DMS79 (cell line): ENCODE results near the gene TNFRSF1A.
"Not testable (repeated sequence)": the region's sequence is repeated elsewhere in the genome, so short reads cannot be mapped to it uniquely, and the experiment has no call there.

Experiments used
- DNase-seq: peaks from one replicate; lab custom pipeline; 2025; lab: John Stamatoyannopoulos, UW

TNFRSF1A gene

DNA sequence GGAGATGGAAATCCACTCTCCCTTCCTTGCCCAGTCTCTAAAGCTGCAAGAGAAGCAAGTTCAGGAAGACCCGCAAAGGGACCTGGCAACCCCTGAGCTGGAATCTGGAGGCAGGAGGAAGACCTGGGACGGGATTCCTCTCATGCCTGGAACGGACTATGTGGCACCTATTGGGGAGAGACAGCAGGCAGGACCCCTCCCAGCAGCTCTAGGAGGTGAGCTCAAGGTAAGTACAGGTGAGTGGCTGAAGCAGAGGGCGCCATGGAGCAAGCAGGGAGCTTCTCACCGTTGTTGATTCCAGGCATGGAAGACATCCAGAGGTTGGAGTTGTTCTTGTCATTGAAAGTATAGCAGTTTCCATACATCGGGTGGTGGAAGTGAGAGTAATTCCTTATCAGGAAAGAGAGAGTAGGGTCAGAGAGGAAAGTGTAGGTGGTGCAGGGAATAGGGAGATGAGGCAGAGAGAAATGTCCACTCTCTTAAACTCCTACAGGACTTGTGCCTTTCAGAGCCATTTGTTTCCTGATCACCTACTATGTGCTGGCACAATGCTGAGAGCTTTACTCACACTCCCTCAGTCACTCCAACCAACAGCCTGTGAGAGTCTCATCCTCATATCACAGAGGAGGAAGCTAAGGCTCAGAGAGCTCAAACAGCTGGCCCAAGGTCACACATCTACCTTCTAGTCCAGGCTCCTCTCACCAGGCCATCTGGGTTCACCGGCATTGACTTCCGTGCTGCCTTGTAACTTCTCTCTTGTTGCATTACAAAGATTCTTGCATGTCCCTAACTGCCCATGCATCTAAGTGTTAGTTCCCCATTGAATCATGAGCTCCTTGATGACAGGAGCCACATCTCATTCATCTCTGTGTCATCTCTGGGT, 13.9 kb upstream of the TNFRSF1A start:
- no peak for DNase-seq

DNA sequence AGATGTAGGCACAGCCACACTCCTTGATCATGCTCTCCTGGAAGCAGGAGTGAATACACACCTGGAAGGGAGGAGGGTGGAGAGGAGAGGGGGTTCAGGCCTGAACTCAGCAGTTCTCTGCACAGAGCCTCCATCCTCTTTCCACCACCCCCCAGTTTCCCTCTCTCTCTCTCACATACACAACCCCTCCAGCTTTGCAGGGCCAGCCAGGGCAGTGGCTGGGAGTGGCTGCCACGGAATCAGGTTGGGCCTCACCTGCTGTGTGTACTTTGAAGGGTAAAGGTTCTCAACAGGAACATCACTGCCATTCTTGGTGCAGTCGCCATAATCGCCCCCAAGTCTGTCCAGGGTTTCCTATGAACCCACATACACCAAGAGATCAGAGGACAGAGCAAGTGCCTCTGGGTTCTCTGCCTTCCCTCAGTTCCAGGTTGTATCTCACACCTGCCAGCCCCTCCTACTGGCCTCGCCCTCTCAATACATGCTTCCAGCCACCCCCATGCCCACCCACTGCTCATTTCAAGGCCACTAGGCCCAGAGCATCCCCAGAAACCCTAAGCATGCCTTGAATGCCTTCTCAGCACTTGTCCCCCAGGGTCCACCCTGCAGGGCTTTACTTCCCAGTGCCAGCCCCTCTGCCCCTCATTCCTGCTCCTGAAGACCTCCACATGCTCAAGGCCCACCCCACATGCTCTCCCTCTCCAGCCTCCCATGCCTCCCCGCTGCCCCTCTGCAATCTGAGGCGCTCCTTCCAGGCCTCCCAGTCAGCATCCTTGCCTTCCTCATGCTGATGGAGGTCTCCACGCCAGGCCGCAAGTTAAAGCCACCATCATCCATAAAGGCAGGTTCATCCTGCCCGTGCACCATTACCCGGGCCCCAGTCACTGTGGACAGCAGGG, 12.9 kb upstream of the TNFRSF1A start:
- DNase-seq = no peak

DNA sequence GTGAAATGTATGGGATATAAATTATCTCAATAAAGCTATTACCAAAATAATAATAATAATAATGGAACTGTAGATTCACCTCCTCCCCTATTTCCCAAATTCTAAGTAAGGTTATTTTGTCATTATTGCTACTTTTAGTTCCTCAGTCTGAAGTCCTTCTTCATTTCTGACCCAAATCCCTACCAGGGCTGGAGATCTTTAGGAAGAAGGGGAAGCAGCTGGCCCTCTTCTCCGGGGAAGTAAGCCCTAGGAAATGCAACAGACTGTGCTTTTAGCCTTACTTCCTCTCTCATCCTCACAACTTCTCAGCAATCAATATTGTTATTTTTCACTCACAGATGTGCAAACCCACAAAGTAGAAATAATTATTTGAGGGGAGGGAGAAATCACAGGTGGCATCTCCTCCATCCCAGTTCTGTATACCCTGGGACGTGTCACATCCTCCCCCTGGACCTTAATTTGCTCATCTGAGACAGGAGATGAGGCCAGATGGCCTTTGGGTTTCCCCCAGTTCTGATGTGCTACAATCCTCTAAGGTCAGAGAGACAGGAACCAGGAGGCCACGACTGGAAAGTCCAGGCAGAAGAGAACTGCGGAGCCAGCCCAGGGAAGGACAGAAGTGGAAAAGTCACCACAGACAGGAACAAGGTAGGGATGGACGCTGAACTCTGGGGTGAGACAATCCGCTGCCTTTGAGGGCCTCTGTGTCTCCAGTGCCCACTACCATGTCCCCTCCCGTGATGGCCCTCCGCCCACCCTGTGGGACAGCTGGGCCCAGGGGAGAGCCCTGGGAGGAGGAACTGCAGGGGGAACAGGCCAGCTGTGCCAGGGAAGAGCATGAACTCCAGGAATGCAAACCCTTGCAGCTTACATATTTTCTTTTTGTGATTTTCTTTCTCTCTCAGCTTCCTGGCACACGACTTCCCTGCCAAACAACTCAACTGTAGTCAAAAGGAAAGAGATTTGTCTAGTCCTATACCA, 10.6 kb upstream of the TNFRSF1A start:
- DNase-seq = no peak

DNA sequence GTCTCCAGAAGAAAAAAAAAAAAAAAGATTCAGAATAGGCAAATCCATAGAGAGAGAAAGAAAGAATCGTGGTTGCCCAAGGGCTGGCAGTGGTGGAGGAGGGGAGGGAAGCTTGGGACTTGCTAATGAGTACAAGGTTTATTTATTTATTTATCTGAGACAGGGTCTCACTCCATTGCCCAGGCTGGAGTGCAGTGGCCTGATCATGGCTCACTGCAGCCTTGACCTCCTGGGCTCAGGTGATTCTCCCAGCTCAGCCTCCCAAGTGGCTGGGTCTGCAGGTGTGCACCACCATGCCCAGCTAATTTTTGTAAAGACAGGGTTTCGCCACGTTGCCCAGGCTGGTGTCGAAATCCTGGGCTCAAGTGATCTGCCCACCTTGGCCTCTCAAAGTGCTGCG, 9.7 kb upstream of the TNFRSF1A start:
- no peak for DNase-seq

DNA sequence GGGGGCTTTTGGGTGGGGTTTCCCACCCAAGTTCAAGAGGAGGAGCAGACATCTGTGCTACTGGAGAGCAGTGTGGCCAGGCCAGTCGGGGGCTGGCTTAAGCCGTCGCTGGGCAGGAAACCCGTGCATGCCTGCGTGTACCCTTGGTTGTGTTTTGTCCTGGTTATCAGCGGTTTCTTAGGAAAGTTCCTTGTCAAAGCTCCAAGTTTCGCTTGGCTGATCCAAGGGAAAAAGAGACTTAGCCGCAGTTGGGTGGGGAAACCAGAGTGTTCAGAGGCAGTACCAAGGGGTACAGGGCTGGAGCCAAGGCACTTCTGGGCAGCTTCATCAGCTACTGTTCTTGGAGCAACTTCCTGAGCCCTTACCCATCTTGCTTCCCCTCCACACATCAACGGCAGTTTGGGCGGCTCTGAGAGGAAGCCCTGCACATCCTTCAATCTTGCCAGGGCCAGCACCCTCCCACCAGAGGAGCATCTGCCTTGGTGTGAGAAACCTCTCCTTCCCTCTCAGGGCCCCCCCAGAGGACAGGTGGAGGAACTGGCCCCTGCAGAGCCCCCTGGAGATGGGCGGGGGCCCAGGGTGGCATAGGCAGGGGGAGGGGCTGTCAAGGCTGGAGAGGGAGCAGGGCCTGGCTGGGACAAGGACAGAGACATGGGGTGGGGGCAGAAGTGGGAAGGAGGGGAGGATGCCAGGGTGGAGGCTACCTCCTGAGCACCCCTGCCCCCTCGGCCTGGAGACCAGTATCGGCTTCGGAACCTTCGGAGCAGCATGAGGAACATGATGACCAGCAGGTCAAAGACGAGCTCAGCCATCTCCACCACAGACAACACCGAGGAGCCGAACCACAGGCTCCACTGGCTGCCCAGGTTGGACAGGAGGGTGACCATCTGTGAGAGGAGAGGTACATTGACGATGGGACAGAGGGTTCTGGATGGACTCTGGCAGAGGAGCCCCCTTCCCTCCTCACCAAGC, 5.8 kb upstream of the TNFRSF1A start:
- no peak for DNase-seq

DNA sequence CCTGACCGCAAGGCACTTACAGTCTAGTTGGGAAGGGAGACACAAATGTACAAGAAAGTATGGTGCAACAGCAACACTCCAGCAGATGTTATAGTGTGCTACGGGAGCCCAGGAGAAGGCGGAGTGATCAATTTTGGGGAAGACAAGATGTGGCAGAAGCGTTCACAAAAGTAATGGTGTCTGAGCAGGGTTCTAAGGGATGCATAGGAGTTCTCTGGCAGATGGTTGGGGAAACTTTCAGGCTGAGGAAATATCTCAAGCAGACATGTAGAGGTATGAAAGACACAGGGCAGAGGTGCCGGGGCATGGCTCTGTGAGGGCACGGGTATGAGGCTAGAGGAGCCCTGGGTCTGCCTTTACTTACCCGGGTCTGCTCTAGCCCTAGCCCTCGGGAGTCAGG, 5.1 kb upstream of the TNFRSF1A start:
- no peak for DNase-seq

DNA sequence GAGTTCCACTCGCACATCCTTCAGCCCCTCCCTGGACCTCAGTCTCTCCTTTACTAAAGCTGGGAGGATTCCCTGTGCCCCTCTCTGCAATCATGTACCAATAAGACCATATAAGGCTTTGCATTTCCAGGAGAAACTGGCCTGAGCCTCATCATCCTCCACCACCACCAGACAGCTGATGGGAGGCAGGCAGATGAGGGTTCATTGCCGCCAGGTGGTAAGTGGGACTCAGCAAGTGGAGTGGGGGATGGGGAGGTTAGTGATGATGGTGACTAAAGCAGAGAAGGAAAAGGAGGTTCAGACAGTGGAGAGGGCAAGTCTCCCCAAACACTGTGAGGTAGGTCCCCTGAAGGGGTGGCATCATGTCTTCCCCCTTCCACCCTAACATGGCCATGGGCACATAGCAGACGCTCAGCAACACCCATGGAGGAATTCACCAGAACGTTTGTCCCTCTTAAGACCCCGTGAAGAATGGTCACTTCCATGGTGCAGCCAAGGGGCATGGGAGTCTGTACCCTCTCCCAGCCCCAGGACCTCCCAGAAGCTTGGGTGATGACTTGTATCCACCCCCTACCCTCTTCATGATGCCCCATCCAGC, 4.5 kb upstream of the TNFRSF1A start:
- no peak for DNase-seq

DNA sequence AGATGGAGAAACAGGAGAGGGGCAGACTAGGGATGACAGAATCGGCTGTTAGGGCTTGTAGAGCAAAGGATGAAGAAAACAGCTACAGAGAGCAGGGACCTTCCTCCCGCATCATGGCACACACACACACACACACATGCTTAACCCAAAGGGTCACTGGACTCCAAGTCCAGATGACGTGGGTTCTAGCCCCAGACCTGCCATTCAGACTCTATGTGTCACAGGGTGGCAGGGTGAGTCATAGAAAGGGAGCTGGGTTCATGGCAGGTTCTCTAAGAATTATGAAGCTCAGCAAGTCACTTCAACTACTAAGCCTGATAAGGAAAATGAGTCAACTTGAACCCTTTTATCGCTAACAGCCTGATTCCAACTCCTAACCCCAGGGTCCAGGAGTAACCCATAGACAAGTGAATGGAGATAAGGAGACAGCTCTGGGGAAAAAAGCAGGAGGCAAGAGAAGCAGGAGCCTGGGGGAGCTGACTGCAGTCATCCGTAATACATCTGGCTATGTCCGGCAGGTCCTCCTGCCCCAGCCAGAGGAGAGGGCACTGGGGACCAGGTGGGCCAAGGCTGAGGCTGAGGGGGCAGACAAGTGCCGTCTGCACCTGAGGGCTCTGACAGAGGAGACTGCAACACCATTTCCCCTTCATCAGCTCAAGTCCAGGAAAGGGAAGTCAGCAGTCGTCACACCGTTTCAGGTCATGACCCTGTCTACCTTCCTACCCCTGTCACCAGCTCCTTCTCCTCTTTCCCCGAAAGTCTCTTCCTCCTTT, 3.6 kb upstream of the TNFRSF1A start:
- DNase-seq = no peak

DNA sequence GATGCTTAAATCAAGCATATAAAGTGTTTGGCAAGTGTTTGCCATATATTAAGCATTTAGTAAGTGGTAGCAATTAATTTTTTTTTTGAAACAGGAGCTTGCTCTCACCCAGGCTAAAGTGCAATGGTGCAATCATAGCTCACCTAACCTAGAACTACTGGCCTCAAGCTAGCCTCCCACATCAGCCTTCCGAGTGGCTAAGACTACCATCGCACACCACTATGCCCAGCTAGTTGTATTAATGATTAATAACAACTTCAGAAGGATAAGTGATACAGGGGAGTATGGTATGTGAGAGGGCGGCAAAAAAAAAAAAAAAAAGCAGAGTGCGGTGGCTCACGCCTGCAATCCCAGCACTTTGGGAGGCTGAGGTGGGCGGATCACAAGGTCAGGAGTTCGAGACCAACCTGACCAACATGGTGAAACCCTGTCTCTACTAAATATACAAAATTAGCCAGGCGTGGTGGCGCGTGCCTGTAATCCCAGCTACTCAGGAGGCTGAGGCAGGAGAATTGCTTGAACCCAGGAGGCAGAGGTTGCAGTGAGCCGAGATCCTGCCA, 2.3 kb upstream of the TNFRSF1A start:
- DNase-seq = not testable (repeated sequence)

DNA sequence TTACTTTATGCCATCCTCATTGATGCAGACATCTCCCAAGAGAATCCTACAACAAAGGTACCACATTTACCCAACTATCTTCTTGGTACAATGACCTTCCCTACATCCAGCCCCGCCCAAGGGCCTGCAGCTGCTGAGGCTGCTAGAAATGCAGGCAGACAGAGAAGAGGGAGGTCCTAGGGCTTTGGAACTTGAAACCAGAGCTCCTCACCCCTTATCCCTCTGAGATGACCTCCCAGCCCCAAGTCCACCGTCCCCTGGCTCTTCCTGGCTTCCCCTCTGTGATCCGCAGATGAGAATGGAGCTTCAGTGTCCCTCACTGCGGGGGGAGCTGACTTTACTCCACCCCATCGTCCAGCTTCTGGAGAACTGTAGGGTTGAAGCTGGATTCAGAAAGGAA, 1.6 kb upstream of the TNFRSF1A start:
- DNase-seq = no peak

DNA sequence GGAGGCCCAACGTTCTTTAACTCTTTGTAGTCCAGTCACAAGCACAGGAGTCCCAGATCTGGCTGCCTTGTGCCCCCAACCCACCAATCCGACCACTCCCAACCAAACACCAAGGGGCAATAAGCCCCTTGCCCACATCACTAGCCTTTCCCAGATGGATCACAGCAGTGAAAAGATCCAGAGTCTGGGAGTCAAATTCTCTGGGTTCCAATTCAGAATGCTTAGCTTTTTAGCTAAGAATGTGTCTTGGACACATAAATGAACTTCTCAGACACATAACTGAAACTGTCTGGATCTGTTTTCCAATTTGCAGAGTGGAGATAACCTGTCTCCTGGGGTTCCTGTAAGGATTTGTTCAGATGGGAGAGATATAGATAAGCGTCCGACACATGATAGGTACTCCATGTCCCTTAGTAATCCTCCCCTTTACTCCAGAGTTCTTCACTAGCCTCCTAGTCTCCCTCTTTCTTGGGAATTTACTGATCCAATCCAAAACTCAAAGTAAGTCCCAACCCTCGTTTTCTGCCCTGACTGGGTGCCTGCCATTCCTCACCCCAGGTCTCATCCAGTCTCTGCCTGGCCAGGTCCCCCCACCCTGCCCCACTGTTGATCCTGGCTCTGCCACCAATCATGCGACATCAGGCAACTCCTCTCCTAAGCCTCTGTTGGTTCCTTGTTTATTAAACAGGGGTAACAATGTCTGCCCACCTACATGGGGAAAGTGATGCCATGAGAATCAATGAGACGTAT, 439 bp upstream of the TNFRSF1A start:
- DNase-seq = no peak

DNA sequence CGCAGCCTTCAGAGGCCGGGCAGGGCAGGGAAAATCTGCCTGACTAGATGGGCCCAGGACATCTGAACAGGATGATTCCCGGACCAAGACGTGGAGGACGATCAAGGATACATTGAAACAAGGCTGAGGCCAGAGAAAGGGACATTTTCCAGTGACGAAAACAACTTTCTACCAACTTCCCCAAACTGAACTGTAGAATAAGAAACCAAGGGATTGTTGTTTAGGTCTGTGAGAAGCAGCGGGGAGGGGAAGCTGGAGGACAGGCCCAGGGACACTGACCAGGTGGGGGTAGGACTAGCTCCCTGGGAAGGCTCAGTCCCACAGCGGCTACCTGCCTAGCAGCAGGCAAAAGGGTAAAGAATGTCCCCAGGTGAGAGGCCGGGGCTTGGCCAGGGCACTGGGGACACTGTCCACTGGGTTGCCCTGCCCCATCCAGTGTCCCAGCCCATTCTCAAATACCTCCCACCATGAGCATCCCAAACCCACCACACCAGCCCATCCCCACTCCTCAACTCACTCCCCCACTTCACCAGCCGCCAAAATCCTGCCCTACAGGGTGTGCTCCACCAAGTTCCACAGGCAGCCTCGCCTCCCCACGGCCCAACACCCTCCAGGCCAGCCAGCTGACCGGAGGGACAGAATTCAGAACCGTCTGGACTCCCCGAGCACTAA, 995 bp downstream of the TNFRSF1A start:
- DNase-seq = no peak

DNA sequence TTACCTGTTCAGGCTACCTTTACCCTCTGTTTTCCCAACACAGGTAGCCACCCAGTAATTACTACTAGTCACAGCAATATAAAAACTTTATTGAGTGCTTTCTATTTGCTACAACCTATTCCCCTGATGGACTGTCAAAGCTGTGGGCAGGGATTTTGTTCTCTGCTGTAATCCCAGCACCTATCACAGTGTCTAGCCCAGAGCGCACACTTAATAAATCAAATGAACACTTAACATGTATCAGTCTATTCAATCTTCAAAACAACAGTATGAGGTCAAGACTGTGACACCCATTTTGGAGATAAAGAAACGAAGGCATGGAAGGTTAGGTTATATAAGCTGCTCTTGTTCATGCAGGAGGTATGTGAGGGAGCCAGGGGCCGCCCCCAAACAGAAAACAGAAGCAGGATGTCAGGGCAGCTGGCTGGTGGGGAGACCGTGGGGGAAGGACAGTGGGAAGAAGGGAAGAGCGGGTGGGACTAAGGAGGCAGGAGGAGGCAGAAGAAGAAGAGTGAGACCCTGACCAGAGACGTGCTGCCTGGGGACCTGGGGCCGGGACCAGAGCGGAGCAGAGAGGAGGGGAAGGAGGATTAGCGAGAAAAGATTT, 1.7 kb downstream of the TNFRSF1A start:
- DNase-seq = no peak

DNA sequence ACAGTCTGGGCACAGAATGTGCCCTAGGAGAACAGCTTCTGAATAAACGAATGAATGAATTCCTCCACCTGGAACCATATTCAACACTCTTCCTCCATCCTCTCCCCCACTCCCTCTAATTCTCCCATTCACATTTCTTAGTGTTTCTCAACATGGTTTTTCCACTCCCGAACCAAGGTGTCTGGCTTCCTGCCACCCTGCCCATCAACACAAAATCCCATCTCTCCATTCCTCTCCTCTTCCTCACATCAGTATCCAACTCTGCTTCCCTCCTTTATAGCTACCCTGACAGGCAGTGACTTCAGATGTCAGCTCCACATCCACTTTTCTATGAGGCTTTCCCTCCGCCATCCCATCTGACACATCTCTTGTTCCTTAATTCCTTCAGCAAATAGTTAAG, 2.9 kb downstream of the TNFRSF1A start:
- DNase-seq = no peak

DNA sequence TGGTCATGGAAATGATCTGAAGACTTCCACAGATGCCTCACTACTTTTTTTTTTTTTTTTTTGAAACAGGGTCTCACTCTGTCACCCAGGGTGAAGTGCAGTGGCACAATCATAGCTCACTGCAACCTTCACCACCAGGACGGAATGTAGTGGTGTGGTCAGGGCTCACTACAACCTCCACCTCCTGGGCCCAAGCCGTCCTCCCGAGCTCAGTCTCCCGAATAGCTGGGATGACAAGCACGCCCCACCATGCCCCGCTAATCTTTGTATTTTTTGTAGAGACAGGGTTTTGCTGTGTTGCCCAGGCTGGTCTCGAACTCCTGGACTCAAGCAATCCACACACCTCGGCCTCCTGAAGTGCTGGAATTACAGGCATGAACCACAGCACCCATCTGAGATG, 3.3 kb downstream of the TNFRSF1A start:
- DNase-seq = not testable (repeated sequence)

DNA sequence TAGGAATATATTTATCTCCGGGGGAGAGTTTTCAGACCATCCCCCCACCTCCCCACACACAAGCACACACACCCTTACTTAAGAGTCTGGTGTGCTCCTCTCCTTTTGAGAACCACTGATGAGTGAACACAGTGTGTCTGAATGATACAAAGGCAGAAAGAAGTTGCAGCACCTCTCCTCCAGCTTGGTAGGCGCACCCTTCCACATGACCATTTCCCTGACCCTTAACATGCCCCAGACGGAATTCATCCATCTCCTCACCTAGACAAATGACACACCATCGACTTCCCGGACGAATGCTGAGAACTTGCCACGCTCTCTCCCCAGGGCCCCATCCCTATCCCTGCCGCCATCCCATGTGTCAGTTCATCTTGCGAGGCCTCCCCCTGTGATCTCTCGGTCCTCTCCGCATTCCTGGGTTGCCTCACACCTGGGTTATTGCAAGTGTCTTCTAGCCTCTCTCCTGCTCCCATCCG, 3.9 kb downstream of the TNFRSF1A start:
- DNase-seq = no peak
